Measurements from ENCODE around the gene VPS37B. TPM values are rescaled to one million over a fixed set of nuclear protein-coding genes. Genes with fewer than 3 reads are reported as not detected.
A peak's percentile ranks its signal among the peaks of the same experiment; 100 is the strongest.
"Not testable (repeated sequence)": the region's sequence is repeated elsewhere in the genome, so short reads cannot be mapped to it uniquely, and the experiment has no call there.

Gene VPS37B
- total RNA-seq, 1 donor from 2014 or later, result 25.3 TPM

DNA sequence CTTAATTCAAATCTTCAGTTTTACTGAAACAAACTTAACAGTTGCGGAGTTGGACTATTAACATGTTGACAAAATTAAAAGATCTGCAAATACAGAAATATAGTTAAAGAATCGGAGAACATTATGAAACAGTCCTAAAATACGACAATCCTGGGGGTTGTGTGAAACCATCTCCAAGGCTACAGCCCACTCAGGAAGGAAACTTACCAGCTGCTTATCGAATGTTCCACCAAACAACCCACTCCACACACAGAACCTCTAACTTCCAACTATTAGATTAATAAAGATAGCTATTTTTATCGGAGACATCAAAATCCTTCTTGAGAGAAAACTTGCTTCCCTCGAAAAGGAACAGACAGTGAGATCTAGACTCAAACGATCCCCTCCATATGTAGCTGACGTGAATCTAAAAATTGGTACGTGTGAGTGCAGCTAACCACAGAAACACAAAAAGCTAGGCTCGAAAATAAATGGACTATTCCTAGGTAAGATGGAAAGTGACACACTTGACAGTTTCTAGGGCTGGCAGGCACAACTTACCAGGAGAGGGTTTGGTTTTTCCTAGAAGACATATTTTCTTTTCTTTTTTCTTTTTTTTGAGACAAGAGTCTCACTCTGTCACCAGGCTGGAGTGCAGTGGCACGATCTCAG is 12.9 kb downstream of the VPS37B start:
- no peak for DNase-seq (ENCODE audit: low spot score)

DNA sequence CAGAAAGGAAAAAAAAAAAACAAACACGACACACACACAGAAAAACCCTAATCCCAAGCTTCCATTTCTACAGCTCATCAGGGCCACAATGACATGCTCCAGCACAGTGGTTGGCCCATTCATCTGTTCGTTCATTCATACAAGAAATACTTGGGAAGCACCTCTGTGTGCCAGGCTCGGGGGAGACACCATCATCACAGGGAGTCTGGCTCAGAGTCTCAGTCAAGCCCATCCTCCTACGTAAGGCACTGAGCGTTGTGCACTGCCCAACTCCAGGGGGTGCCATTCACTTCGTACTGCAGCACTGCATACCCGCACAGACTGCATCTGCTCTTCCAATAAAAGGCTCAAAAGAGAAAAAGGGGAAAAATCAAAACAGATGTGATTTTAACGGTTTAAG is 15.3 kb downstream of the VPS37B start:
- peak; percentile 66 for DNase-seq (ENCODE audit: low spot score)

DNA sequence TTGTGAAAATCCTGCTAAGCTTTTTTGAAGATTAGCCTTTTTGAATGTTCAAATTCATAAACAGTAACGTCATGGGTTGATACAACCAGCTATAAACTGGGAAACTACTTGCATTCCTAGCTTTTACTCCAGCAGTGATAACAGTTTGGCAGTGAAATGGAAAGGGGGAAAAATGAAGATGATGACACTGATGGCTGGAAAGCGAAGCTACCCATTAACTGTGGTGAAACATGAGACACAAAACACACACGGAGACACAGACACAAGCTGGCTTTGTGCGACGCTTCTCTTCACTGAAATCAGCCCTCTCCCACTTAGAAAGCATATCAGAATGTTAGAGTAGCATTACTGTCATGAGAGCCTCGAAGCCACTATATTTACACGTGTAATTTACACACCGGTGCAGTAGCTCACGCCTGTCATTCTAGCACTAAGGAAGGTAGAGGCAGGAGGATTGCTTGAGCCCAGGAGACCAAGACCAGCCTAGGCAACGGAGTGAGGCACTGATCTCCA is 15.7 kb downstream of the VPS37B start:
- peak; percentile 89 for DNase-seq (ENCODE audit: low spot score)

DNA sequence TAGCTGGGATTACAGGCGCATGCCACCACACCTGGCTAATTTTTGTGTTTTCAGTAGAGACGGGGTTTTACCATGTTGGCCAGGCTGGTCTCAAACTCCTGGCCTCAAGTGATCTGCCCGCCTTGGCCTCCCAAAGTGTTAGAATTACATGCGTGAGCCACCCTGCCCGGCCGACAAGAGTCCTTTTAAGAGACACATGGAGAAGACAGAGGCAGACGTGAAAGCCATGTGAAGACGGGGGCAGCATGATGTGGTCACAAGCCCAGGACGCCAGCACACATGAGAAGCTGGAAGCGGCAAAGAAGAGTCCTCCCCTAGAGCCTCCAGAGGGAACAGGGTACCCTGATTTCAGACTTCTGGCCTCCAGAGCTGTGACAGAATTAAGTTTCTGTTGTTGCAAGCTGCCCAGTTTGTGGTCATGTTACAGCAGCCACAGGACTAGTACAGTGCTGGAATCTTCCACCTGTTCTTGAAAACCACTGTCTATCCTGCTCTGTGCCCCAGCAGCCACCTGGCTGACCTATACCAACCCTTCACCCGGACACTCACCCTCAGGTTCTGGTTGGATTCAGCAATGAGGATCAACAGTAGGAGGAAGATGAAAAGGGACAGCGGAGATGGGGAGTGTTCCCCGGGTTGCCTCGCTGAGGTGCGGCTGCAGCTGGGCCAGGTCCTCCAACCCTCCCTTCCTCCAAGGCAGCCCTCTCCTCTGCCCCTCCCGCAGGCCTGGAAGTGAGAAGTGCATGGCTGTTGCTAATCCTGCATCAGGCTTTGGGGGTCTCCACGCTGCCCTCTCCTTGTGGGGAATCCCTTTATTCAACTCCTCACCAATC is 16.9 kb downstream of the VPS37B start:
- DNase-seq (ENCODE audit: low spot score), result no peak

DNA sequence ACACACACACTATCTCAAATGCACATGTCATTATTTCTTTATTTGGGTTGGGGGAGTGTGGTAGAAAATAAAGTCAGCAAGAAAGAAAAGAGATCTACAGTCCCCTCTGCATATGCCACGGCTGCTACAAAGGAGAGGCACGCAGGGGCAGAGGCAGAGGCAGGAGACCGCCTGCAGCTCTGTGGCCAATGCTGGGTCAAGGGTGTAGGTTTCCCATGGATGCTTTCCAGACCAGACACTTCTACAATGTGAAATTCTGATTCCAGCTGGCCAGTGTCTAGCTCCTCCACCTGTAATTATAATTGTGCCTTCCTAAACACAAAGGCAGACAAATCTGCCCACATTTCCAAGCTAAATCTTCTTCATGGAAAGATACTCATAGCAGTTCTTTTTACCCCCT is 19.2 kb downstream of the VPS37B start:
- no peak for DNase-seq (ENCODE audit: low spot score)

DNA sequence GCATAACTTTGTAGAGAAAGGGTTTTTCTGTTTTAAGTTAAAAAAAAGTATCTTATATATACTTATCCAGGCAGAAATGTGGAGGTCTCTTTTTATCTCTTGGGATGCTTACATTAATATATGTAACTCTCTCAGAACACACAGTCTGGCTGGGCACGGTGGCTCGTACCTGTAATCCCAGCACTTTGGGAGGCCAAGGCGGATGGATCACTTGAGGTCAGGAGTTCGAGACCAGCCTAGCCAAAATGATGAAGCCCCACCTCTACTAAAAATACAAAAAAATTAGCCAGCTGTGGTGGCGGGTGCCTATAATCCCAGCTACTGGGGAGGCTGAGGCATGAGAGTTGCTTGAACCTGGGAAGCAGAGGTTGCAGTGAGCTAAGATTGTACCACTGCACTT is 19.6 kb downstream of the VPS37B start:
- DNase-seq (ENCODE audit: low spot score), result not testable (repeated sequence)

DNA sequence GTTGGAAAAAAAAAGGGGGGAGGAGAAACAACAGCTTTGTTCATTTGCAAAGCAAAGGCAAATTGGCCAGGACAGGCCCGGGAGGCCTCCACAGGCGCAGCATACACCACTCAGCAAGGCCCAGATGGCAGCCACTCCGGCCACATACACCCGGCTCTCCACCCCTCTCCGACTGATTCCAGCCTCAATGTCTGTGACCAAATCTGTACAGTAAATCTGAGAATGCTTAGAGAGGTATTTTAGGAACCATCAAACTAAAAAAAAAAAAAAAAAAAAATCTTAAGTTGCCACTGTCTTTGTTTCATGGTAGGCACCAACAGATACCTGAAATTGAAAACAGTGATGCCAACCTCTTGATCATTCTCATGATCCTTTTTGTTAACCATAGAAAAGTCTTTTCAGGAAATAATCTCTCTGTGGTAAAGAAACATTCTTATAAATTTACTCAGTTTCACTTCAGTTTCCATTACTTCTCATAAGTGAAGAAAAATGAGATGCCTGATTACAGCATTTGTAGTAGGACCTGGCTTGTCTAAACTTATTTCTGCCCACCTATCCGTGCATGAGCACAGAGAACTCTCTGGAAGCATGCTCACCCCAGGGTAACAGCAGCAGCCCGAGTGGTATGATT is 20.2 kb downstream of the VPS37B start:
- no peak for DNase-seq (ENCODE audit: low spot score)

DNA sequence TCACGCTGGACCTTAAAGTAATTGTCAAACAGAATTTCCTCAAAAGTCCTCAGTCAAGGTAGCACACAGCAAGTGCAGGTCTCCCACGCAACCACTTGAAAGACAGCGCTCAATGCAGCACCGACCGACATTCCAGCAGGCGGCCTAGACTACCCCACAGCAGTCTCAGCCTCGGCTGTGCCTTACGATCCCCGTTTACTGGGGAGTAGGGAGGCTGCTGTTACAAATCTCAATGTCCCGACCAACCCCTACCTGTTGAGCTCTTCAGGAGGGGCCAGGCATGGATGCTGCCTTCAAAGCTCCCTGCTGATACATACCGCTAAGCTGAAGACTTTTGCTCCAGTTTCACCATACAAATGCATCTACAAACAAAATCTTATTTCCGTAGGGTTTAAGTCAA is 21.8 kb downstream of the VPS37B start:
- no peak for DNase-seq (ENCODE audit: low spot score)

DNA sequence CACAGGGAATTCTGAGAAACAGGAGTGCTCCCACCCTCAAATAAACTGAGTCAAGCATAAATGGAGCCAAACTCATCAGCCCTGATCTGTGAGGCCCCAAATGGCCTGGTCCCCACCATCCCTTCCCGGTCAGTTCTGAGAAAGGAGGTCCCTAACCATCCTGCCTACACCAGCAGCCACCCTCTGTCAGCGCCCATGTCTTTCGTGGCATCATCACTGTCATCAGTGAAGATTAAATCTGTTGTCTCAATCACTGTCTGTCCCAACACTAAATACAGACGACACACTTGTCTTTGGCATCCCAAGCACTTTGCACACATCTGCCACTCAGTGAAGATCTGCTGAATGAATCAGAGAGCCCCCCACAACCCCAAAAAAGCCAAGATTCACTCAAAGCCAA is 22.4 kb downstream of the VPS37B start:
- no peak for DNase-seq (ENCODE audit: low spot score)

DNA sequence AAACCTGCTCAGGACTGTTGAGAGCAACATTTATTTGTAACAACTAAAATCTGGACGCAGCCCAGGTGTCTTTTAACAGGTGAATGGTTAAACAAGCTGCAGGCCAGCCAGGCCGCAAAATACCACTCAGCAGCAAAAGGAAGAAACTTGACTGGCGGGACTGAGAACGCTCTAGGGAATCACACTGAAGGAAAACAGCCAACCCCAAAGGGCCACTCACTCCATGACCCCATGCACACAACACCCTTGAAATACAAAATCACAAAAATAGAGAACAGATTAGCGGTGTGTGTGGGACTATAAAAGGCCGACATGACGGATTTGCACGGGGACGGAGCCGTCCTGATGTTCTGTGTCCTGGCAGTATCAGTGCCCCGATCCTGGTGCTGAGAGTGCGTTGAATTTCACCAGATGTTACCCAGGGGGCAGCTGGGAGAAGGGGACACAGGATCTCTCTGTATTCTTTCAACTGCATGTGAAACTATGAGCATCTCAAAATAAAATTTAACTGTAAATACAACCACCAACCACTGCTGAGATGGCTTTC is 23.0 kb downstream of the VPS37B start:
- no peak for DNase-seq (ENCODE audit: low spot score)

DNA sequence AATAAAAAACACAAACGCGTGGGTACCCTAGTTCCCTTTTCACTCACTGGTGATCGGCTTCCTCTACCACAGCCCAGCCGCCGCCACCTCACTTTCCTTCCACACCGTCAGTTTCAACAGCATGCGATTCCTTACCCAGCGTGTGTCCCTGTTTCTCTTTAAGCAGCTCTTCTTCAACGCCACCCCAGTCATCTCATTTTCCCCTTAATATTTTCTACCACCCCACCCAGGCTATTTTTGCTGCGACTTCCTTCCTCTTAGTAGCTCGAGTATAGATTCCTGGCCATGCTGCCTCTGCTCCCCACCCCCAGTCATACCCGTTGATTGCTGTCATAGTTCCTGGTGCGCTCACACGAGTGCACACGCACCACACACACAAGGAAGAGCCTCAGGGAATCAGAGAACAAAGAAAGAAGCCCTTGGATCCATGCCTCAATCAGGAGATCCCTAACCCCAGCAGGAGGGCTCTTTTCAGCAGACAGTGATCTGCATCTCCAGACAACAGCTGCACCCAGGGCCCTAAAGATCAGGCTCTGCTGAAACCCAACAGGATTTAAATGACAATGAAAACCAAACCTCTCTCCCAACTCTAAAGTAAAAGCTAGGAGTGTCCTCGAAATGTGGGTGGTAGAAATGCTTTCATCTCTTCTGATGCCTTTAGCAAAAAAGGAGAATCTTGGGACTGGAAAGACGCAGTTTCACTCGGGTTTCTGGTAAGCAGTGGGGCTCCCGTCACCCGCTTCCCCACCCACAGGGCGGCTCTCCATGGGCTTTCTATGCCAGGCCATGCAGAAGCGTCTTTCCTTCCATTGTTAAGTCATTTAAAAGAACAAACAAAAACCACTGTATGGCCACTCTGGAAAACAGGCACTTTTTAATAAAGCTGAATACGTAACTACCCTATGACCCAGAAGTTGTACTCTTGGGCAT is 23.8 kb downstream of the VPS37B start:
- DNase-seq (ENCODE audit: low spot score), result peak; percentile 88

DNA sequence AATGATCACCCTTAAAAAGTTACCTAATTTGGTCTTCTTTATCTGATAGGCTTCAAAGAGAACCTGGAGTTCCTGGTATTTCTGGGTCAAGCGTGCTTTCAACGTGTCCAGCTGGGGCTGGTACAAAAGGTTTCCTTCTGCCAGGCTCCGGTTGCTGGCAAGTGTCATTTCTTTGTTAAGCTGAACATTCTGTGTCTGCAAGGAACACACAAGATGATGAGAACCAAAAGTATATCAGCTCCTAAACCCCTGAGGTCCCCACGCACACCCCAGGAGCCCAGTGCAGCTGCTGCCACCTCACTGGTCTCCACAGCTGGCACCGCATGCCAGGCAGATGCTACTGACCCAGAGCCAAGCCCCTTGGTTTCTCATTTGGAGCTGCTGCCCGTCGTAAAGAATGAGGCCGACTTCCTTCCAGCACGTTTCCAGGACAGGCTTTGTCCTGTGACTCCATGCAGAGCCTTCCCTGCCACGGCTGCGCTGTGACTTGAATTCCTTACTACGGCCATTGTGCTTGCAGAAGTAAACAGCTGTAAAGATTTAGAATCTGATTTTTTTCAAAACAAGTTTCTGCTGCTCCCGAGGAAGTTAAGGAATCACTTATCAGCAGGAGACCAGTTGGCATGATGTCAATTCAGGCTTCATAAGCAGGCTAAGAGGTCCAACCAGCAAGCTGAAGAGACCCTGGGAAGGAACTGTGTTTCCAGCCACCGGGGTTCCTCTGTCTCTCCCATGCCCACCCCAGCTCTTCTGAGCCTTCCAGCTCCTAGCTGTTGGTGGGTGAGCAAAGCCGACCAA is 24.9 kb downstream of the VPS37B start:
- DNase-seq (ENCODE audit: low spot score), result peak; percentile 81

DNA sequence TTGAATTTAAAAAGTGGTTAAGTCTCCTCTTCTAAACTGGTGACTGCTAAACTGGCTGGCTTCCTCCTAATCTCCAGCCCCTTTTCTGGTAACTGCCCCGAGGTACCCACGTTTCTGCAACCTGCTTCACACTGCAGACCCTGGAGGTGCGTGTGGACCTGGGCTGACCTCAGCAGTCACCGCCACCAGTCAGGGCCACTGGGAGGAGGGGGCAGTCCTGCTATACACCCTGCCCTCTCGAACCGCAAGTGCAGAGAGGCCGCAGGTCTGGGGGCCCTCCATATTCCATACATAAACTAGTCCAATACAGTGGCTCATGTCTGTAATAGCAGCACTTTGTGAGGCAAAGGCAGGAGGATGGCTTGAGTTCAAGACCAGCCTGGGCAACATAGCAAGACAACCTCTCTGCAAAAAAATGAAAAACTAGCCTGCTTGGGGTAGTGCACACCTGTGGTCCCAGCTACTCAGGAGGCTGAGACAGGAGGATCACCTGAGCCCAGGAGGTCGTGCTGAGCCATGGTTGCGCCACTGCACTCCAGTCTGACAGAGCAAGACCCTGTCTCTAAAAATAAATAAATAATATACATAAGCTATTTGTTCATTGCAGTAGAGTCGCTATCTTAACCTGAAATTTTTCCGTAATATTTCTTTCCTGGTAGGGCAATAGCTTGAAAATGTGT is 25.6 kb downstream of the VPS37B start:
- no peak for DNase-seq (ENCODE audit: low spot score)

DNA sequence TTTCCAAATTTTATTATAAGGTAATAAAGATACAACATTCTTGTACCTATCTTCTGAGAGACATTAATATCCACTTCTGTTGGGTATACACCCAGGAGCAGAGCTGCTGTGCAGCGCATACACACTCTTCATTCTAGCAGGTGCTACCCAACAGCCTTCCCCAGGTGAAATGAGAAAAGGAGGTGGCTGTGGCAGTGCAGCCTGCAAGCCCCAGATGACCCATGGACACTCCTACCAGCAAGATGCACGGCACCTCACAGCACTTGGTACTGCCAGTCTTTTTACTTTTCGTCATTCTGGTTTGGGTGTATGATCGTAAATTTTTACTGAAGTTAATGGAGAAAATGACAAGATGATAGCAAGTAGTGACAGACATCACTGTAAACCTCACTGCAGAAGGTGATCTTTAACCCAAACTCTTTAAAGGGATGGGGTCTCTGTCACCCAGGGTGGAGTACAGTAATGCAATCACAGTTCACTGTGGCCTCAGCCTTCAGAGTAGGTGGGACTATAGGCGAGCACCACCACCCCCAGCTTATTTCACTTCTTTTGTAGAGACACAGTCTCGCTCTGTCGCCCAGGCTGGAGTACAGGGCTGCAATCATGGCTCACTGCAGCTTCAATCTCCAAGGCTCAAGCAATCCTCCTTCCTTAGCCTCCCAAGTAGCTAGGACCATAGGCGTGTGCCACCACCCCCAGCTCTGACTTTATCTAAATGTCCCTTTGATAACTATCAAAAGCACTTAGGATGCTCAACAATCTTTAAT is 26.5 kb downstream of the VPS37B start:
- DNase-seq (ENCODE audit: low spot score), result no peak

DNA sequence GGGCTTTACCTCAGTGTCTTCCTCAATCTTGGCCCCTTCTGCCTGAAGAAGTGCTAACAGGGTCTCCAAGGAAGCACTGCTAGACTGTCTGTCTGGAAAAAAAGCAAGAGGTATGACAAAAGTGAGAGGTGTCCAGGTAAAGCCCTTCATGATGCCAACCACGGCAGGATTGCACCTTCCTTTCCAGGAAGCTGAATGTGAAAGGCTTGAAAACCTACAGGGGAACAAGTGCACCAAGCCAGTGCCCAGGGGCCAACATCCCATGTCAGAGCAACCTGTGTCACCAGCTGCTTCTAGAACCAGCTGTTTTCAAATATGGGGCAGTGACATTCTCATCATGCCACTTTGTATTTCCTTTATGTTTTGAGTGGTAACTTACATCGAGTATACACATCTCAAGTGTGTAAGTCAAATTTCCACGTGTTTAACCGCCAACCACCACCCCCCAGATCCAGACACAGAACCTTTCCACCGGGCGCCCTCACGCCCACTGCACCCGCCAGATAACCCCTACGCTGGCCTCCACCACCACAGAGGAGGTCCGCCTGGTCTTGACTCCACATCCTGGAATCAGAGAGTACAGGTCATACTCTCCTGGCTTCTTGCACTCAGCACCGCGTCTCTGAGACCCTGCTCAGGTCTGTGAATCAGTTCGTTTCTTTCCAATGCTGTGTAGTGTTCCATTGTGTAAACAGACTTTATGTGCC is 27.3 kb downstream of the VPS37B start:
- DNase-seq (ENCODE audit: low spot score), result no peak

DNA sequence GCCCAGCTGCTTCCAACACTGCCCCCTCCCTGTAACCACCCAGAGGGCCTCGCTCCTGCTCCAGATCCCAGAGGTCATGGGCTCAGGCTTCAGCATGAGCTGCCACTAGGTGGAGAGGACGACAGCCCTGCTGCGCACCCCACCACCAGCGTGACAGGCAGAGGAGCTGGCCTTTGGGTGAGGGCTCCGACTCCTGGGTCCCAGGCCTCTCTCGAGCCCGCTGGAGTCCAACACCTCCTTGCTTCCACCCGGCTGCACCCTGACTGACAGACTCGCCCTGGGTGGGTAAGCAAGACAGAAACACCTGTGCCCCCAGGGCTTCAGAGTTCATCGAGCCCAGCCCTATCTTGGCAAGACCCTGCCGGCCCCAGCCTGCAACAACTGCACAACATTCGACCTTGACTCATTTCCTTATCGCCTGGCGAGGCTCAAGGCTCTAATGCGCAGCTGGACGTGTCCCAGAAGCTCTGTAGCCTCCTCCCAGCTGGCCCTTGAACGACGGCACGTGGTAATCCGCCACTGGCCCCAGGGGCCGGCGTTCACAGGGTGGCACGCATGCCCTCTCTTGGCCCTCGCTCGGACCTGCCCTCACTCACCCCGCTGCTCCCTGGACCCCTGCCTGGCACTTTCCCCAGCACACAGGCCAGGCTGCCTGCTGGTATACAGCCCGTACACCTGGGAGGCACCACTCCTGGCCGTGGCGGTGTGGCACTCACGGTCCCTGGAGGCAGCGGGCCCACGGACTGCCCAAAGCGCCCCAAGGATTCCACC is 28.0 kb downstream of the VPS37B start:
- no peak for DNase-seq (ENCODE audit: low spot score)

DNA sequence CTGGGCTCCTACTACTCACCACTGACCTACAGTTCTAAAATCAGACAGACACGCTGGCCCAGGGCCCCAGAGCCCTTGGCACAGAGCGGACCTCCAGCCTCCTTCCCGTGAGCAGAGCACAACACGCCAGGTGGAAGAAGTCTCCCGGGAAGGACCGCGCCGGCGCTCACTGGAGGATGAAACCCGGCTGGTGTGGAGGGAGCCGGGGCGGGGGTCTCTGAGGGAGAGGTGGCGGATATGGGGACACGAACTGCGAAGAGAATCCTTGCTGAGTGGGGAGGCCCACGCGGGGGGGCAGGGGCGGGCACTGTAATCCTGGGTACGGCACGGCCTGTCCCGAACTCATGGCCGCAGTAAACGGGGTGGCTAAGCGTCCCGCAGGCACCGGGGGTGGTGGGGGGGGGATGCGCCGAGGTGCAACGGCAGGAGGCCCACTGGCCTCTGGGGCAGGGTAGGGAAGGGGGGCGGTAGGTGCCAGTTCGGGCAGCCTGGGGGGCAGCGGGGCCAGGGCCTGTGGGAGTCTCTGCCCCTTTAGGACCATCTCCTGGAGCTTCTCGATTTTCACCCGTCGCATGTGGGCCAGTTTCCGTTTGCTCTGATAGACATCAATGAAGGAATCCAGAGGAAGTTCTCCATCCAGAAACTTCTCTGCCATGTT is 28.8 kb downstream of the VPS37B start:
- no peak for DNase-seq (ENCODE audit: low spot score)

Measured in umbilical cord (tissue), 2 donors.